AG04449 (cell line): ENCODE data around the gene PDE4D.

Experiments
- CTCF ChIA-PET: fragments of 350-600 bp; formaldehyde crosslinking; extraction: SDS; loops from one replicate; lab custom pipeline; 2021; ENCODE audit warnings: antibody characterized with exemption; lab: Yijun Ruan, JAX
- POLR2A ChIA-PET: fragments of 400-600, 350-600 bp; formaldehyde crosslinking; extraction: SDS; loops from one replicate; lab custom pipeline; 2020; ENCODE audit warnings: antibody characterized with exemption, inconsistent platforms; lab: Yijun Ruan, JAX
- DNase-seq: peaks from one replicate; pipeline ENCODE4 v3.0.0-alpha.2; 2010; ENCODE audit warnings: low read depth, low spot score
- H3K4me3 ChIP-seq: 2 replicates; pipeline ENCODE4 v1.5.1; 2011; ENCODE audit warnings: low read depth, mild to moderate bottlenecking, control low read depth, low read length
- CTCF ChIP-seq: IDR thresholded peaks from one replicate; pipeline ENCODE4 v1.5.1; 2011; ENCODE audit warnings: mild to moderate bottlenecking, moderate library complexity, low read length, control low read depth, inconsistent platforms; ENCODE audit not compliant: insufficient read depth; ENCODE audit errors: missing control alignments

The PDE4D gene

GRCh38 chr5:59362438-59362837 is 531.1 kb downstream of the PDE4D start:
- CTCF ChIA-PET: interaction anchor here (17.8 kb wide), 1 partner anchor 173 kb away, joined by 367 read pairs; no protein-coding TSS in a partner anchor
- no peak for DNase-seq
- no peak for TF ChIP-seq CTCF
- POLR2A ChIA-PET: no interaction called here
- no peak overlapping the region for H3K4me3 ChIP-seq

- CTCF ChIA-PET: interaction anchor here (1.1 to 17.8 kb wide), 5 partner anchors 19 to 173 kb away, joined by 3 to 367 read pairs (median 18); no protein-coding TSS in a partner anchor
- POLR2A ChIA-PET: no interaction called here
- H3K4me3 ChIP-seq: no peak overlapping the region
- TF ChIP-seq CTCF: no peak
- no peak for DNase-seq
Observed at GRCh38 chr5:59361454-59361853, 532.1 kb downstream of the PDE4D start.

GRCh38 chr5:59360130-59360555 is 533.4 kb downstream of the PDE4D start:
- no peak overlapping the region for H3K4me3 ChIP-seq
- CTCF ChIA-PET: interaction anchor here (1.0 to 4.3 kb wide), 8 partner anchors 8 to 172 kb away, joined by 3 to 20 read pairs (median 4); no protein-coding TSS in a partner anchor
- no peak for TF ChIP-seq CTCF
- DNase-seq: no peak
- POLR2A ChIA-PET: no interaction called here

- TF ChIP-seq CTCF: no peak
- ChIA-PET CTCF (interaction anchor here (0.9 to 4.3 kb wide), 7 partner anchors 10 to 170 kb away, joined by 3 to 20 read pairs (median 5); no protein-coding TSS in a partner anchor), POLR2A (no interaction called here)
- no peak for DNase-seq
- no peak overlapping the region for H3K4me3 ChIP-seq
Observed at GRCh38 chr5:59358005-59358861, 535.3 kb downstream of the PDE4D start.

- no peak for TF ChIP-seq CTCF
- no peak overlapping the region for H3K4me3 ChIP-seq
- CTCF ChIA-PET: interaction anchor here (0.9 to 4.3 kb wide), 8 partner anchors 10 to 169 kb away, joined by 3 to 32 read pairs (median 12); no protein-coding TSS in a partner anchor
- POLR2A ChIA-PET: no interaction called here
- DNase-seq: no peak
Observed at GRCh38 chr5:59357381-59357977, 536.0 kb downstream of the PDE4D start.

- no peak overlapping the region for H3K4me3 ChIP-seq
- CTCF ChIA-PET: interaction anchor here (0.9 to 4.1 kb wide), 5 partner anchors 8 to 168 kb away, joined by 3 to 32 read pairs (median 4); no protein-coding TSS in a partner anchor
- POLR2A ChIA-PET: no interaction called here
- DNase-seq: no peak
- TF ChIP-seq CTCF: no peak
Observed at GRCh38 chr5:59356813-59357380, 536.6 kb downstream of the PDE4D start.
